GM13977 (cell line): Measurements from ENCODE around the gene BRIX1.
"Not testable (repeated sequence)": the region's sequence is repeated elsewhere in the genome, so short reads cannot be mapped to it uniquely, and the experiment has no call there.

Source experiments
- DNase-seq: peaks from one replicate; pipeline ENCODE4 v3.0.0; 2012; ENCODE audit warnings: low spot score
- CTCF ChIP-seq: IDR thresholded peaks from 2 replicates; pipeline ENCODE4 v1.5.1; 2012; ENCODE audit warnings: mild to moderate bottlenecking, control low read depth; ENCODE audit not compliant: insufficient read depth; ENCODE audit errors: extremely low read depth, missing control alignments
- in situ Hi-C: fragments of 300-500 bp; cut with MboI; formaldehyde crosslinking; loops from one replicate; pipeline ENCODE4 v1.12.0; 2022; ENCODE audit warnings: low sequenced_read_pairs, low pct_unique_long_range_greater_than_20kb, mixed read lengths, inconsistent platforms; ENCODE audit not compliant: unreplicated experiment

Gene BRIX1

GRCh38 chr5:34968258-34968657 lies 52.7 kb downstream of the BRIX1 start:
- no peak for TF ChIP-seq CTCF
- DNase-seq, result no peak
- in situ Hi-C loops, result no loop called here

DNA sequence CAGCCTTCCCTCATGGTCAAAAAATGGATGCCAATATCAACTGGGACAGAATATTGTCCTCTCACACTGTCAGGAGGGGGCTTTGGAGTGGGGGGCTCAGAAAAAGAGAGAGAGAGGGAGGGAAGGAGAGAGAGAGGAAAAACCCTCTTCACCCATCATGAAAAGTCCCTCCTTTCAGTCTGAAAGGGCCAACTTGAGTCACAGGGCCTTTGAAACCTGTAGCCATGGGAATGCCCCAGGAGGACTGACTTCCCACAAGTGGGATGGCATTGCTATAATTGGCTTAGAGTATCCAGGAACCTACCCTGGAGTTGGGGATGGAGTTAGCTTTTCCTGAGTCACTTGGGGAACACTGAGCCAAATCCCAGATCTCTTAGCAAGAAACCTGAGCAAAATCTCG lies 55.0 kb downstream of the BRIX1 start:
- DNase-seq, result no peak
- no peak for TF ChIP-seq CTCF
- in situ Hi-C loops, result no loop called here

- in situ Hi-C loops, result not testable (repeated sequence)
Observed at GRCh38 chr5:34971655-34972054, 56.1 kb downstream of the BRIX1 start.

More at GRCh38 chr5:34971655-34972054, 56.1 kb downstream of the BRIX1 start:
- not testable (repeated sequence) for DNase-seq
